Activated T-helper 2 cell treated with anti-CD3 and anti-CD28 coated beads, Interferon-gamma antibody, Interleukin-2, Interleukin-4, amounts not matched to agents 10 μg/mL and 5 μg/mL and 100 μg/mL, durations not matched to agents 14 hours and 24 hours and 36 hours (primary cell): ENCODE results near the gene TSPAN33. TPM values are rescaled to one million over a fixed set of nuclear protein-coding genes. Genes with fewer than 3 reads are reported as not detected.
"Not testable (repeated sequence)": the region's sequence is repeated elsewhere in the genome, so short reads cannot be mapped to it uniquely, and the experiment has no call there.

Source experiments
- DNase-seq: peaks from one replicate; pipeline ENCODE4 v3.0.0; 2021; ENCODE audit warnings: low spot score
- H3K27ac Mint-ChIP-seq: one replicate; pipeline ENCODE4 v1.8.0; 2021; ENCODE audit warnings: mixed read lengths
- H3K27me3 Mint-ChIP-seq: one replicate; pipeline ENCODE4 v1.8.0; 2021; ENCODE audit warnings: low read depth, mixed read lengths
- H3K36me3 Mint-ChIP-seq: one replicate; pipeline ENCODE4 v1.8.0; 2021; ENCODE audit warnings: low read depth, mixed read lengths
- H3K4me1 Mint-ChIP-seq: one replicate; pipeline ENCODE4 v1.8.0; 2021; ENCODE audit warnings: low read depth, mixed read lengths
- H3K4me3 Mint-ChIP-seq: one replicate; pipeline ENCODE4 v1.8.0; 2021; ENCODE audit warnings: low read depth, mild to moderate bottlenecking, moderate library complexity, mixed read lengths
- H3K9me3 Mint-ChIP-seq: one replicate; pipeline ENCODE4 v1.8.0; 2021; ENCODE audit warnings: mixed read lengths
- intact Hi-C: fragments of 100-400 bp; cut with micrococcal nuclease; formaldehyde crosslinking; loops from one replicate; pipeline ENCODE4 v1.15.1; 2023
- total RNA-seq: library from RNA; stranded (reverse); gene quantifications from 2 replicates; pipeline ENCODE4 v1.2.3, GENCODE V29; 2022

Gene TSPAN33
- total RNA-seq, 1 donor from 2014 or later: 5.5 TPM

GRCh38 chr7:129209067-129209926, 64.8 kb downstream of the TSPAN33 start:
- Mint-ChIP-seq H3K27ac (no peak overlapping the region), H3K4me3 (no peak overlapping the region), H3K36me3 (no peaks in the 10 kb centered on the region), H3K27me3 (peaks cover 10% of the 10 kb centered on the region), H3K4me1 (no peaks in the 10 kb centered on the region), H3K9me3 (no peaks in the 10 kb centered on the region)
- no peak for DNase-seq
- intact Hi-C loops: no loop called here

- Mint-ChIP-seq H3K4me1 (no peaks in the 10 kb centered on the region), H3K27ac (no peak overlapping the region), H3K27me3 (peaks cover 10% of the 10 kb centered on the region), H3K4me3 (no peak overlapping the region), H3K36me3 (no peaks in the 10 kb centered on the region), H3K9me3 (no peaks in the 10 kb centered on the region)
- DNase-seq: peak; percentile 40
- intact Hi-C loops: loop anchor here (1.0 to 10.0 kb wide), 2 partner anchors 46 to 306 kb away; no protein-coding TSS in a partner anchor
Observed at GRCh38 chr7:129210256-129210988, 65.9 kb downstream of the TSPAN33 start.

- H3K4me1 Mint-ChIP-seq: no peaks in the 10 kb centered on the region
- intact Hi-C loops: loop anchor here (1.0 to 10.0 kb wide), 2 partner anchors 47 to 306 kb away; no protein-coding TSS in a partner anchor
Observed at GRCh38 chr7:129210989-129211312, 66.4 kb downstream of the TSPAN33 start.

GRCh38 chr7:129212126-129212525, 67.6 kb downstream of the TSPAN33 start:
- Mint-ChIP-seq H3K27ac (no peak overlapping the region), H3K9me3 (no peaks in the 10 kb centered on the region), H3K4me1 (no peaks in the 10 kb centered on the region), H3K36me3 (no peaks in the 10 kb centered on the region), H3K27me3 (peaks cover 10% of the 10 kb centered on the region), H3K4me3 (no peak overlapping the region)
- intact Hi-C loops: loop anchor here (10.0 kb wide), 1 partner anchor 307 kb away; no protein-coding TSS in a partner anchor
- no peak for DNase-seq

More at GRCh38 chr7:129210989-129211312, 66.4 kb downstream of the TSPAN33 start:
- no peak for DNase-seq
- Mint-ChIP-seq H3K27me3 (peaks cover 10% of the 10 kb centered on the region), H3K9me3 (no peaks in the 10 kb centered on the region), H3K4me3 (no peak overlapping the region), H3K27ac (no peak overlapping the region), H3K36me3 (no peaks in the 10 kb centered on the region)

- DNase-seq: no peak
- Mint-ChIP-seq H3K27me3 (peaks cover 10% of the 10 kb centered on the region), H3K4me3 (no peak overlapping the region), H3K9me3 (no peaks in the 10 kb centered on the region), H3K36me3 (no peaks in the 10 kb centered on the region), H3K27ac (no peak overlapping the region), H3K4me1 (no peaks in the 10 kb centered on the region)
- intact Hi-C loops: loop anchor here (10.0 kb wide), 1 partner anchor 308 kb away; no protein-coding TSS in a partner anchor
Observed at GRCh38 chr7:129212596-129212995, 68.1 kb downstream of the TSPAN33 start.

- H3K27me3 Mint-ChIP-seq: peaks cover 12% of the 10 kb centered on the region
- no peak overlapping the region for H3K4me3 Mint-ChIP-seq
- DNase-seq: no peak
- no peaks in the 10 kb centered on the region for H3K36me3 Mint-ChIP-seq
- H3K9me3 Mint-ChIP-seq: no peaks in the 10 kb centered on the region
- intact Hi-C loops: loop anchor here (10.0 kb wide), 1 partner anchor 309 kb away; no protein-coding TSS in a partner anchor
- no peaks in the 10 kb centered on the region for H3K4me1 Mint-ChIP-seq
- no peak overlapping the region for H3K27ac Mint-ChIP-seq
Observed at GRCh38 chr7:129213828-129214227, 69.3 kb downstream of the TSPAN33 start.

- H3K4me3 Mint-ChIP-seq, H3K9me3 Mint-ChIP-seq, H3K36me3 Mint-ChIP-seq, H3K4me1 Mint-ChIP-seq, H3K27ac Mint-ChIP-seq, DNase-seq, H3K27me3 Mint-ChIP-seq: not testable (repeated sequence)
- intact Hi-C loops: loop anchor here (10.0 kb wide), 1 partner anchor 311 kb away; no protein-coding TSS in a partner anchor
Observed at GRCh38 chr7:129215691-129216090, 71.2 kb downstream of the TSPAN33 start.

- H3K4me3 Mint-ChIP-seq, H3K36me3 Mint-ChIP-seq, H3K27ac Mint-ChIP-seq, H3K9me3 Mint-ChIP-seq, DNase-seq, H3K27me3 Mint-ChIP-seq, H3K4me1 Mint-ChIP-seq: not testable (repeated sequence)
- intact Hi-C loops: loop anchor here (10.0 kb wide), 1 partner anchor 311 kb away; no protein-coding TSS in a partner anchor
Observed at GRCh38 chr7:129216101-129216715, 71.7 kb downstream of the TSPAN33 start.

- intact Hi-C loops: loop anchor here (10.0 kb wide), 1 partner anchor 312 kb away; no protein-coding TSS in a partner anchor
- H3K27ac Mint-ChIP-seq: not testable (repeated sequence)
Observed at GRCh38 chr7:129216821-129217416, 72.4 kb downstream of the TSPAN33 start.

GRCh38 chr7:129218514-129219062, 74.1 kb downstream of the TSPAN33 start:
- Mint-ChIP-seq H3K9me3 (no peaks in the 10 kb centered on the region), H3K36me3 (no peaks in the 10 kb centered on the region), H3K4me3 (no peak overlapping the region), H3K4me1 (peaks cover 6% of the 10 kb centered on the region), H3K27ac (no peak overlapping the region), H3K27me3 (peaks cover 3% of the 10 kb centered on the region)
- peak; percentile 62 for DNase-seq
- intact Hi-C loops: loop anchor here (1.0 to 10.0 kb wide), 3 partner anchors 53 to 314 kb away; no protein-coding TSS in a partner anchor

More at GRCh38 chr7:129216821-129217416, 72.4 kb downstream of the TSPAN33 start:
- H3K36me3 Mint-ChIP-seq, H3K9me3 Mint-ChIP-seq, H3K27me3 Mint-ChIP-seq, H3K4me1 Mint-ChIP-seq, DNase-seq, H3K4me3 Mint-ChIP-seq: not testable (repeated sequence)

GRCh38 chr7:129219166-129219565, 74.7 kb downstream of the TSPAN33 start:
- not testable (repeated sequence) for H3K36me3 Mint-ChIP-seq, H3K4me1 Mint-ChIP-seq, H3K4me3 Mint-ChIP-seq, H3K9me3 Mint-ChIP-seq, H3K27me3 Mint-ChIP-seq, DNase-seq, H3K27ac Mint-ChIP-seq
- intact Hi-C loops: loop anchor here (10.0 kb wide), 1 partner anchor 314 kb away; no protein-coding TSS in a partner anchor
